ENCODE data around the gene TBCD. TPM values are rescaled to one million over a fixed set of nuclear protein-coding genes. Genes with fewer than 3 reads are reported as not detected.
A peak's percentile ranks its signal among the peaks of the same experiment; 100 is the strongest.

Gene TBCD
- total RNA-seq, 1 experiment from 2014 or later: 173 TPM

DNA sequence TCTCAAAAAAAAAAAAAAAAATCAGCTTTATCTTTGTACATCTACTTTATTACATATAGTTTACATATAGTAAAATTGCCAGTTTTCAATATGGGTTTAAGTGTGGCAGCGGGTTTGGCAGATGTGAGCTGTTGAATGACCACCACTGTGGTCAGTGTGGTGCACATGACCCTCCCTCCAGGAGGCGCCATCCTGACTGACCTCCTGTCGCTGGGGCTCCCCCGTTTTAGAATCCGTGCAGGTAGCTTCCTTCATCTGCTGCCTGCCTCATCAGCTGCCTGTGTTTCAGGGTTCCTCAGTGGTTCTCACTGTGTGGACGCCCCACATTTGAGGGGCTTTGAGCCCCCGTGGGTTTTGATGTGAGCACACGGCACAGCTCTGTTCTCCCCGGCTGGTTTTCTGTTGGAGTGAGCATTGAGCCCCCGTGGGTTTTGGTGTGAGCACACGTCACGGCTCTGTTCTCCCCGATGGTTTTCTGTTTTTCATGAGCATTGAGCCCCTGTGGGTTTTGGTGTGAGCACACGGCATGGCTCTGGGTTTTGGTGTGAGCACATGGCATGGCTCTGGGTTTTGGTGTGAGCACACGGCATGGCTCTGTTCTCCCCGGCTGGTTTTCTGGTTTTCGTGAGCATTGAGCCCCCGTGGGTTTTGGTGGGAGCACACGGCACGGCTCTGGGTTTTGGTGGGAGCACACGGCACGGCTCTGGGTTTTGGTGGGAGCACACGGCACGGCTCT, 145.8 kb downstream of the TBCD start:
- no peaks in the 10 kb centered on the region for H3K4me1 Mint-ChIP-seq
- TF ChIP-seq ZNF423 (CRISPR knock-in tag; IDR thresholded peaks at IDR 0.05) (no peak), FOXJ3 (CRISPR knock-in tag; IDR thresholded peaks at IDR 0.05; ENCODE audit: borderline replicate concordance) (no peak), IRF2 (CRISPR knock-in tag; IDR thresholded peaks at IDR 0.05; ENCODE audit: borderline replicate concordance, low read depth) (no peak), TP53 (CRISPR knock-in tag; IDR thresholded peaks at IDR 0.05) (no peak), CBFB (CRISPR knock-in tag; IDR thresholded peaks at IDR 0.05; ENCODE audit: low read depth) (no peak), ELF4 (CRISPR knock-in tag; IDR thresholded peaks at IDR 0.05; ENCODE audit: low read depth) (no peak), E2F5 (CRISPR knock-in tag; IDR thresholded peaks at IDR 0.05) (no peak), ZNF512 (CRISPR knock-in tag; IDR thresholded peaks at IDR 0.05; ENCODE audit: borderline replicate concordance) (no peak), ZNF232 (CRISPR knock-in tag; IDR thresholded peaks at IDR 0.05) (no peak)
- TF ChIP-seq, protein P1, sequence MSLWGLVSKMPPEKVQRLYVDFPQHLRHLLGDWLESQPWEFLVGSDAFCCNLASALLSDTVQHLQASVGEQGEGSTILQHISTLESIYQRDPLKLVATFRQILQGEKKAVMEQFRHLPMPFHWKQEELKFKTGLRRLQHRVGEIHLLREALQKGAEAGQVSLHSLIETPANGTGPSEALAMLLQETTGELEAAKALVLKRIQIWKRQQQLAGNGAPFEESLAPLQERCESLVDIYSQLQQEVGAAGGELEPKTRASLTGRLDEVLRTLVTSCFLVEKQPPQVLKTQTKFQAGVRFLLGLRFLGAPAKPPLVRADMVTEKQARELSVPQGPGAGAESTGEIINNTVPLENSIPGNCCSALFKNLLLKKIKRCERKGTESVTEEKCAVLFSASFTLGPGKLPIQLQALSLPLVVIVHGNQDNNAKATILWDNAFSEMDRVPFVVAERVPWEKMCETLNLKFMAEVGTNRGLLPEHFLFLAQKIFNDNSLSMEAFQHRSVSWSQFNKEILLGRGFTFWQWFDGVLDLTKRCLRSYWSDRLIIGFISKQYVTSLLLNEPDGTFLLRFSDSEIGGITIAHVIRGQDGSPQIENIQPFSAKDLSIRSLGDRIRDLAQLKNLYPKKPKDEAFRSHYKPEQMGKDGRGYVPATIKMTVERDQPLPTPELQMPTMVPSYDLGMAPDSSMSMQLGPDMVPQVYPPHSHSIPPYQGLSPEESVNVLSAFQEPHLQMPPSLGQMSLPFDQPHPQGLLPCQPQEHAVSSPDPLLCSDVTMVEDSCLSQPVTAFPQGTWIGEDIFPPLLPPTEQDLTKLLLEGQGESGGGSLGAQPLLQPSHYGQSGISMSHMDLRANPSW (CRISPR knock-in tag; conservative IDR thresholded peaks at IDR 0.05; ENCODE audit: low read depth): no peak
- TF ChIP-seq, protein P2, sequence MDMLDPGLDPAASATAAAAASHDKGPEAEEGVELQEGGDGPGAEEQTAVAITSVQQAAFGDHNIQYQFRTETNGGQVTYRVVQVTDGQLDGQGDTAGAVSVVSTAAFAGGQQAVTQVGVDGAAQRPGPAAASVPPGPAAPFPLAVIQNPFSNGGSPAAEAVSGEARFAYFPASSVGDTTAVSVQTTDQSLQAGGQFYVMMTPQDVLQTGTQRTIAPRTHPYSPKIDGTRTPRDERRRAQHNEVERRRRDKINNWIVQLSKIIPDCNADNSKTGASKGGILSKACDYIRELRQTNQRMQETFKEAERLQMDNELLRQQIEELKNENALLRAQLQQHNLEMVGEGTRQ (CRISPR knock-in tag; IDR thresholded peaks at IDR 0.05): no peak
- TF ChIP-seq, protein P3, sequence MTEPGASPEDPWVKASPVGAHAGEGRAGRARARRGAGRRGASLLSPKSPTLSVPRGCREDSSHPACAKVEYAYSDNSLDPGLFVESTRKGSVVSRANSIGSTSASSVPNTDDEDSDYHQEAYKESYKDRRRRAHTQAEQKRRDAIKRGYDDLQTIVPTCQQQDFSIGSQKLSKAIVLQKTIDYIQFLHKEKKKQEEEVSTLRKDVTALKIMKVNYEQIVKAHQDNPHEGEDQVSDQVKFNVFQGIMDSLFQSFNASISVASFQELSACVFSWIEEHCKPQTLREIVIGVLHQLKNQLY (CRISPR knock-in tag; IDR thresholded peaks at IDR 0.05): no peak
- TF ChIP-seq, protein P4, sequence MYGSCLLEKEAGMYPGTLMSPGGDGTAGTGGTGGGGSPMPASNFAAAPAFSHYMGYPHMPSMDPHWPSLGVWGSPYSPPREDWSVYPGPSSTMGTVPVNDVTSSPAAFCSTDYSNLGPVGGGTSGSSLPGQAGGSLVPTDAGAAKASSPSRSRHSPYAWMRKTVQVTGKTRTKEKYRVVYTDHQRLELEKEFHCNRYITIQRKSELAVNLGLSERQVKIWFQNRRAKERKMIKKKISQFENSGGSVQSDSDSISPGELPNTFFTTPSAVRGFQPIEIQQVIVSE (CRISPR knock-in tag; IDR thresholded peaks at IDR 0.05; ENCODE audit: borderline replicate concordance): no peak
- TF ChIP-seq, protein P5, sequence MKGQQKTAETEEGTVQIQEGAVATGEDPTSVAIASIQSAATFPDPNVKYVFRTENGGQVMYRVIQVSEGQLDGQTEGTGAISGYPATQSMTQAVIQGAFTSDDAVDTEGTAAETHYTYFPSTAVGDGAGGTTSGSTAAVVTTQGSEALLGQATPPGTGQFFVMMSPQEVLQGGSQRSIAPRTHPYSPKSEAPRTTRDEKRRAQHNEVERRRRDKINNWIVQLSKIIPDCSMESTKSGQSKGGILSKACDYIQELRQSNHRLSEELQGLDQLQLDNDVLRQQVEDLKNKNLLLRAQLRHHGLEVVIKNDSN (CRISPR knock-in tag; IDR thresholded peaks at IDR 0.05): no peak
- no peaks in the 10 kb centered on the region for H3K27me3 Mint-ChIP-seq (ENCODE audit: low read depth)
- no peaks in the 10 kb centered on the region for H3K9me3 Mint-ChIP-seq
- ChIA-PET POLR2A (no interaction called here), CTCF (interaction anchor here (0.6 to 2.5 kb wide), 8 partner anchors 14 to 284 kb away, joined by 3 to 7 read pairs (median 3); no protein-coding TSS in a partner anchor)
- H3K4me3 Mint-ChIP-seq: no peak overlapping the region
- DNase-seq (ENCODE audit: low spot score) (no peak), ATAC-seq (no peak)
- peaks cover 42% of the 10 kb centered on the region for H3K36me3 Mint-ChIP-seq
- peak overlapping the region; percentile 36; the same call in 1 of the 2 replicates for H3K27ac Mint-ChIP-seq

GRCh38 chr17:82898976-82899514, 147.2 kb downstream of the TBCD start:
- Mint-ChIP-seq H3K36me3 (peaks cover 45% of the 10 kb centered on the region), H3K27ac (peak overlapping the region; percentile 67; the same call in 1 of the 2 replicates), H3K4me3 (no peak overlapping the region), H3K27me3 (ENCODE audit: low read depth) (no peaks in the 10 kb centered on the region), H3K9me3 (no peaks in the 10 kb centered on the region), H3K4me1 (no peaks in the 10 kb centered on the region)
- POLR2A ChIA-PET: interaction anchor here (0.5 kb wide), 1 partner anchor 151 kb away, joined by 3 read pairs; no protein-coding TSS in a partner anchor
- CTCF ChIA-PET: interaction anchor here (1.2 kb wide), 1 partner anchor 117 kb away, joined by 6 read pairs; no protein-coding TSS in a partner anchor
- no peak for ATAC-seq
- no peak for DNase-seq (ENCODE audit: low spot score)
- TF ChIP-seq ATF2 (CRISPR knock-in tag; IDR thresholded peaks at IDR 0.05; ENCODE audit: borderline replicate concordance, low read depth) (no peak), ERG (CRISPR knock-in tag; IDR thresholded peaks at IDR 0.05) (no peak), FOXP1 (CRISPR knock-in tag; IDR thresholded peaks at IDR 0.05; ENCODE audit: borderline replicate concordance) (no peak), FOXJ3 (CRISPR knock-in tag; IDR thresholded peaks at IDR 0.05; ENCODE audit: borderline replicate concordance) (no peak), NFYB (CRISPR knock-in tag; conservative IDR thresholded peaks at IDR 0.05; ENCODE audit: low read depth) (no peak)
- TF ChIP-seq, protein P2 (CRISPR knock-in tag; IDR thresholded peaks at IDR 0.05): no peak
- TF ChIP-seq, protein P6, sequence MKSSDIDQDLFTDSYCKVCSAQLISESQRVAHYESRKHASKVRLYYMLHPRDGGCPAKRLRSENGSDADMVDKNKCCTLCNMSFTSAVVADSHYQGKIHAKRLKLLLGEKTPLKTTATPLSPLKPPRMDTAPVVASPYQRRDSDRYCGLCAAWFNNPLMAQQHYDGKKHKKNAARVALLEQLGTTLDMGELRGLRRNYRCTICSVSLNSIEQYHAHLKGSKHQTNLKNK (CRISPR knock-in tag; IDR thresholded peaks at IDR 0.05): no peak
